MM.1S (cell line): ENCODE data around the gene GRIA4.

Experiments
- CTCF ChIP-seq: fragments of 300-600 bp; sonication (generic); IDR thresholded peaks from 2 replicates; pipeline ENCODE4 v1.5.1; 2016; ENCODE audit warnings: antibody characterized with exemption, low read length, mixed read lengths
- EZH2 ChIP-seq: fragments of 300-600 bp; sonication (generic); optimal IDR thresholded peaks from 2 replicates; pipeline ENCODE3; 2017; ENCODE audit warnings: low read depth, mild to moderate bottlenecking, antibody characterized with exemption, low read length, mixed read lengths

- no peak for TF ChIP-seq CTCF
- no peak for TF ChIP-seq EZH2
Measured at GRCh38 chr11:105644839-105645573, 35.1 kb downstream of the GRIA4 start.
